OCI-LY7 (cell line): Measurements from ENCODE around the gene REXO1. TPM values are rescaled to one million over a fixed set of nuclear protein-coding genes. Genes with fewer than 3 reads are reported as not detected.
A peak's percentile ranks its signal among the peaks of the same experiment; 100 is the strongest.

Experiments
- BruUV-seq: library from RNA; stranded (reverse); fragments of 400-500 nt; replicated peaks from 2 replicates; lab custom pipeline; 2021; lab: Mats Ljungman, UMichigan
- CTCF ChIA-PET: fragments of 300-600 bp; sonication (Branson Sonifier 250); formaldehyde crosslinking; loops from one replicate; lab custom pipeline; 2022; ENCODE audit warnings: antibody characterized with exemption; ENCODE audit not compliant: unreplicated experiment; lab: Charles Lee
- POLR2A ChIA-PET: fragments of 300-600 bp; sonication (Branson Sonifier 250); formaldehyde crosslinking; loops from one replicate; lab custom pipeline; 2022; ENCODE audit warnings: antibody characterized with exemption; lab: Charles Lee
- DNase-seq: peaks from one replicate; pipeline ENCODE4 v3.0.0-alpha.2; 2015; ENCODE audit warnings: low spot score
- H2AFZ ChIP-seq: fragments of 200-600 bp; sonication (generic), shearing (Covaris generic); 2 replicates; pipeline ENCODE4 v1.6.1; 2014; ENCODE audit warnings: mild to moderate bottlenecking, antibody characterized with exemption, low read length, moderate library complexity
- H3K27ac ChIP-seq: fragments of 200-600 bp; sonication (generic); 2 replicates; pipeline ENCODE4 v1.5.1; 2014; ENCODE audit warnings: mixed run types, low read depth, mild to moderate bottlenecking, moderate library complexity, low read length, inconsistent platforms; ENCODE audit not compliant: poor library complexity, severe bottlenecking
- H3K36me3 ChIP-seq: fragments of 200-600 bp; sonication (generic); 2 replicates; pipeline ENCODE4 v1.6.1; 2014; ENCODE audit warnings: mild to moderate bottlenecking, antibody characterized with exemption, low read length, moderate library complexity, mixed read lengths; ENCODE audit not compliant: insufficient read depth
- H3K4me1 ChIP-seq: fragments of 200-600 bp; sonication (generic); 2 replicates; pipeline ENCODE4 v1.5.1; 2014; ENCODE audit warnings: mild to moderate bottlenecking, low read length; ENCODE audit not compliant: insufficient read depth, poor library complexity, severe bottlenecking
- H3K4me2 ChIP-seq: fragments of 200-600 bp; sonication (generic); 2 replicates; pipeline ENCODE4 v1.6.1; 2014; ENCODE audit warnings: mild to moderate bottlenecking, low read length
- H3K4me3 ChIP-seq: fragments of 200-600 bp; sonication (generic); 2 replicates; pipeline ENCODE4 v1.5.1; 2014; ENCODE audit warnings: mild to moderate bottlenecking, low read depth, low read length; ENCODE audit not compliant: poor library complexity, severe bottlenecking
- H3K79me2 ChIP-seq: fragments of 200-600 bp; sonication (generic); 2 replicates; pipeline ENCODE4 v1.6.1; 2016; ENCODE audit warnings: low read depth, mild to moderate bottlenecking, low read length, moderate library complexity, mixed read lengths; ENCODE audit not compliant: insufficient read depth
- H3K9me2 ChIP-seq: fragments of 200-600 bp; sonication (generic); 2 replicates; pipeline ENCODE4 v1.6.1; 2016; ENCODE audit warnings: mild to moderate bottlenecking, low read length, mixed read lengths; ENCODE audit not compliant: insufficient read depth
- H3K9me3 ChIP-seq: fragments of 200-600 bp; sonication (generic); 2 replicates; pipeline ENCODE4 v1.6.1; 2014; ENCODE audit warnings: mild to moderate bottlenecking, mixed run types, low read length, mixed read lengths
- H4K20me1 ChIP-seq: fragments of 200-600 bp; sonication (generic); 2 replicates; pipeline ENCODE4 v1.6.1; 2014; ENCODE audit warnings: mild to moderate bottlenecking, antibody characterized with exemption, low read length, moderate library complexity, mixed read lengths; ENCODE audit not compliant: insufficient read depth
- EZH2phosphoT487 ChIP-seq: fragments of 200-600 bp; sonication (generic); IDR thresholded peaks from 2 replicates; pipeline ENCODE4 v1.6.1; 2018; ENCODE audit warnings: low read depth, borderline replicate concordance, mild to moderate bottlenecking, mixed run types, antibody characterized with exemption, low read length, moderate library complexity, mixed read lengths
- intact Hi-C: fragments of 100-400 bp; cut with micrococcal nuclease; formaldehyde crosslinking; loops from one replicate; pipeline ENCODE4 v1.10.0; 2022; ENCODE audit not compliant: unreplicated experiment
- total RNA-seq, 2 experiments: library from RNA; depleted of rRNA in 1 of 2; stranded (reverse); fragments of >200 nt in 1 of 2; shearing (Covaris generic) in 1 of 2; gene quantifications; 2 replicates each; pipeline ENCODE4 v1.2.3, GENCODE V29; 2014 to 2022
- TF ChIP-seq, protein P1 (sequence below): fragments of 200-600 bp; sonication (generic); conservative IDR thresholded peaks from 2 replicates; pipeline ENCODE4 v1.5.1; 2014; ENCODE audit warnings: mild to moderate bottlenecking, antibody characterized with exemption, low read length, moderate library complexity, mixed read lengths

REXO1 gene
- total RNA-seq, 2 experiments from 2014 or later = 24.0 to 52.8 TPM

DNA sequence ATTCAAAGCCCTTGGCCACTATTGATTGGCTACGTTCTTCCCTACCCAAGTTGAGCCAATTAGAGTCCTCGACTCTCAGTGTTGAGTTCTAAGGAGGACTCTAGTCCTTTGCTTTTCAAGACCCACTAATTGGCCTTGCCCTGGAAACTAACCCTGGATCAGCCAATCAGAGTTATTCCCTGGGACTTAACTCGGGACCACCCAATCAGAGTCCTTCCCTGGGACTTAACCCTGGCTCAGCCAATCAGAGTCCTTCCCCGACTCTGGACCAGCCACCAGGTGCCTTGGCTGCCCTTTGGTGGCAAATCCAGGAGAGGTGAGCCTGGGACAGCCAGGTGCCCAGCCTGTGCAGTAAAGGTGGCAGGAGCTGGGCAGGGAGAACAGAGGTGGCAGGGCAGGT is 64.9 kb downstream of the REXO1 start:
- Histone ChIP-seq H3K9me2 (no peaks in the 10 kb centered on the region), H2AFZ (no peak overlapping the region), H3K9me3 (no peaks in the 10 kb centered on the region), H4K20me1 (no peaks in the 10 kb centered on the region), H3K27ac (no peak overlapping the region), H3K4me1 (no peaks in the 10 kb centered on the region), H3K79me2 (no peaks in the 10 kb centered on the region), H3K4me2 (no peak overlapping the region), H3K4me3 (no peak overlapping the region), H3K36me3 (no peaks in the 10 kb centered on the region)
- intact Hi-C loops = no loop called here
- no TSS peak for BruUV-seq
- DNase-seq = no peak
- TF ChIP-seq EZH2phosphoT487 = no peak
- TF ChIP-seq, protein P1, sequence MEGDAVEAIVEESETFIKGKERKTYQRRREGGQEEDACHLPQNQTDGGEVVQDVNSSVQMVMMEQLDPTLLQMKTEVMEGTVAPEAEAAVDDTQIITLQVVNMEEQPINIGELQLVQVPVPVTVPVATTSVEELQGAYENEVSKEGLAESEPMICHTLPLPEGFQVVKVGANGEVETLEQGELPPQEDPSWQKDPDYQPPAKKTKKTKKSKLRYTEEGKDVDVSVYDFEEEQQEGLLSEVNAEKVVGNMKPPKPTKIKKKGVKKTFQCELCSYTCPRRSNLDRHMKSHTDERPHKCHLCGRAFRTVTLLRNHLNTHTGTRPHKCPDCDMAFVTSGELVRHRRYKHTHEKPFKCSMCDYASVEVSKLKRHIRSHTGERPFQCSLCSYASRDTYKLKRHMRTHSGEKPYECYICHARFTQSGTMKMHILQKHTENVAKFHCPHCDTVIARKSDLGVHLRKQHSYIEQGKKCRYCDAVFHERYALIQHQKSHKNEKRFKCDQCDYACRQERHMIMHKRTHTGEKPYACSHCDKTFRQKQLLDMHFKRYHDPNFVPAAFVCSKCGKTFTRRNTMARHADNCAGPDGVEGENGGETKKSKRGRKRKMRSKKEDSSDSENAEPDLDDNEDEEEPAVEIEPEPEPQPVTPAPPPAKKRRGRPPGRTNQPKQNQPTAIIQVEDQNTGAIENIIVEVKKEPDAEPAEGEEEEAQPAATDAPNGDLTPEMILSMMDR = no peak
- POLR2A ChIA-PET = no interaction called here
- CTCF ChIA-PET = no interaction called here

DNA sequence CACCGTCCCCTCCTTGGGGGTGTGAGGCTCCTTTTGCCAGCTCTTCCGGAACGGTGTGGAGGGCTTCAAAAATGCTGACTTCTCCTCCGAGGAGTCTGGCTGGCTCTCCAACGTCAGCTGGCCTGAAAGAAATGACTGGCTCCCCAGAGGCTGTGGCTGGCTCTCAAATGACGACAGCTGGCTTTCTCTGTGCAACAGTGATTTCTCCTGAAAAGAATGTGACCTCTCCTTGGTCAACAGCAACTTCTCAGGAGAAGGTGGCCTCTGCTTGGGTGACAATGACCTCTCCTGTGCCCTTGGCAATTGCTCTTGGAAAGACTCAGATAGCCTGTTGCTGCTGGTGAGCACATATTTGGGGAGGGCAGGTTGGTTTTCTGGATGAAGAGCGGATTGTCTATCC is 65.8 kb downstream of the REXO1 start:
- Histone ChIP-seq H3K4me1 (no peaks in the 10 kb centered on the region), H2AFZ (no peak overlapping the region), H3K4me3 (no peak overlapping the region), H3K9me2 (no peaks in the 10 kb centered on the region), H4K20me1 (no peaks in the 10 kb centered on the region), H3K4me2 (no peak overlapping the region), H3K36me3 (no peaks in the 10 kb centered on the region), H3K27ac (no peak overlapping the region), H3K79me2 (no peaks in the 10 kb centered on the region), H3K9me3 (no peaks in the 10 kb centered on the region)
- ChIA-PET POLR2A (no interaction called here), CTCF (no interaction called here)
- no peak for DNase-seq
- intact Hi-C loops = no loop called here
- no peak for TF ChIP-seq EZH2phosphoT487
- TF ChIP-seq, protein P1 = no peak
- BruUV-seq = no TSS peak

DNA sequence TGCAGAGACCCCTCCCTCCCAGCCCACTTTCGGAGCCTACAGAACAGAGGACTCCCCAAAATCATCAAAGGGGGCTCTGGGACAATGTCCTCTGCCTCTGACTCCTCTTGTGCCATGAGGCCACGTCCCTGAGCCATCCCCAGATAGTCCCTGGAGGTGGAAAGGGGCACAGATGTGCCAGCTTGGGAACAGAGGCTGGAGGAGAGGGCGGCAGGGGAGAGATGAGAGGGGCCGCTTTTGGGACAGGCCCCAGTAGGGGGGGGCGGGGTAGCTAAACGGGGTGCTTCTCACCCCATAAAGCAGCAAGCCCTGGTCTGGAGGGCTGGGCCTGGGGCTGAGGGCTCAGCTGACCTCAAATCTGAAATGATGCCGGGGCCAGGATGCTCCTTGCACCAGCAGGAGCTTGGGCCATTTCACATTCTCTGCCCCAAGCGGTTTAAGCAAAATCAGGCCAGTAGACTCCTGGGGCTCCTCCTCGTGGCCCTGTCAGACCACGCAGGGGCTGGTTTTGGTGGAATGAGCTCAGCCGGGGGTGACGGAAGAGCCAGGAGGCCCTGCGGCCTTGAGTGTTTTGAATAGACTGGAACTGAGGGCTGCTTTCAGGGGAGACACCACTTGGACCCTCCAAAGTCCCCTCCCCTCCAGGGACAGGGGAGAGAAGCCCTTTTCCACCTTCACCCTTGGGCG is 67.9 kb downstream of the REXO1 start:
- Histone ChIP-seq H3K79me2 (no peaks in the 10 kb centered on the region), H3K4me3 (no peak overlapping the region), H3K36me3 (no peaks in the 10 kb centered on the region), H3K4me2 (no peak overlapping the region), H3K27ac (no peak overlapping the region), H2AFZ (no peak overlapping the region), H3K4me1 (no peaks in the 10 kb centered on the region), H3K9me2 (no peaks in the 10 kb centered on the region), H3K9me3 (no peaks in the 10 kb centered on the region), H4K20me1 (no peaks in the 10 kb centered on the region)
- intact Hi-C loops = no loop called here
- peak; percentile 24 for DNase-seq
- ChIA-PET POLR2A (no interaction called here), CTCF (no interaction called here)
- BruUV-seq = no TSS peak
- TF ChIP-seq EZH2phosphoT487 = no peak
- TF ChIP-seq, protein P1 = 0 out of 2 replicates have a peak, but pooled peaks have one; percentile 17
